Measurements from ENCODE around the gene ITGBL1. TPM values are rescaled to one million over a fixed set of nuclear protein-coding genes. Genes with fewer than 3 reads are reported as not detected.

ITGBL1 gene
- total and polyA plus RNA-seq, 8 donors: 0.53 to 36.6 (median 4.8) TPM; not detected in 1

DNA sequence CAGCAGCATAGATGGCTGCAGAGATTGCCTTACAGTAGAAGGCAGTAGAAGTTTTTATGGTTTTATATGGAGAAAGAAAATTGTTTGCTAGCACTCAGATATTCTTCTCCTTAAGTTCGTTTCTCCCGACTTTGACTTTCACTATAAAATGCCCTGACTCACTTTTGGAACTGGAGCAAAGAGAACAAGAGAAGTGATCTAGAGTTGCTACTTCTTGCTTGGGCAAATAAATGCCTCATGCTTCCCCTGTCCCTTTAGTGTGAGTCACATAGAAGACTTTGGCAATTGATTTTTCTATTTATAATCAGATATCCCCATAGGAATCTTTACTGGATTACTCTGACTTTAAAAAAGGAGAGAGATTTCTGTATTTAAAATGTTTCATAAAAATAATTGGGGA, 46.9 kb downstream of the ITGBL1 start:
- intact Hi-C loops (cut with DNase I; ENCODE audit: low total_unique reads): no loop called here
- TF ChIP-seq POLR2AphosphoS5 (IDR thresholded peaks at IDR 0.05) (no peak), POLR2A (IDR thresholded peaks at IDR 0.05) (no peak), EP300 (IDR thresholded peaks at IDR 0.05) (no peak)
- TF ChIP-seq, protein P1, sequence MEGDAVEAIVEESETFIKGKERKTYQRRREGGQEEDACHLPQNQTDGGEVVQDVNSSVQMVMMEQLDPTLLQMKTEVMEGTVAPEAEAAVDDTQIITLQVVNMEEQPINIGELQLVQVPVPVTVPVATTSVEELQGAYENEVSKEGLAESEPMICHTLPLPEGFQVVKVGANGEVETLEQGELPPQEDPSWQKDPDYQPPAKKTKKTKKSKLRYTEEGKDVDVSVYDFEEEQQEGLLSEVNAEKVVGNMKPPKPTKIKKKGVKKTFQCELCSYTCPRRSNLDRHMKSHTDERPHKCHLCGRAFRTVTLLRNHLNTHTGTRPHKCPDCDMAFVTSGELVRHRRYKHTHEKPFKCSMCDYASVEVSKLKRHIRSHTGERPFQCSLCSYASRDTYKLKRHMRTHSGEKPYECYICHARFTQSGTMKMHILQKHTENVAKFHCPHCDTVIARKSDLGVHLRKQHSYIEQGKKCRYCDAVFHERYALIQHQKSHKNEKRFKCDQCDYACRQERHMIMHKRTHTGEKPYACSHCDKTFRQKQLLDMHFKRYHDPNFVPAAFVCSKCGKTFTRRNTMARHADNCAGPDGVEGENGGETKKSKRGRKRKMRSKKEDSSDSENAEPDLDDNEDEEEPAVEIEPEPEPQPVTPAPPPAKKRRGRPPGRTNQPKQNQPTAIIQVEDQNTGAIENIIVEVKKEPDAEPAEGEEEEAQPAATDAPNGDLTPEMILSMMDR (IDR thresholded peaks at IDR 0.05): no peak
- no peak overlapping the region for H3K4me3 ChIP-seq

DNA sequence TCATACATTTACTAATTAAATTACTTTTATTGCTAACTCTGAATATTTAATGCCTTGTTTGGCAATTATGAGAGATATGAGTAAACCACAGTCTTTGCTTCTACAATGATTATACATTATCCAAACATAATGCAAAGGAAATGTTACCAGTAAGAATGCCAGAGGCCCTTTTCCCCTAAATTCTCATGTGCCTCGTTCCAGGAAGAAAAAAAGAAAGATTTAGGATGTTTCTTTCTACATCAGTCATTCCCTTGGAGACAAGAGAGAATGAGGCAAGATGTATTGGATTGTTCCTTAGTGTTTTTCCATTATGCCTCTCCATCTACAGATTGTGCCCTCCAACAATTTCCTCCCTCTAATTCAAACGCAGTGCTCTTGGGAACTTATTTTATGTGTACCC, 50.1 kb downstream of the ITGBL1 start:
- H3K4me1 ChIP-seq: no peaks in the 10 kb centered on the region
- DNase-seq: no peak
- 47 to 69% (median 59%) methylated on average over 2 of the region's 2 CpGs for WGBS, 5 donors
- H3K9me3 ChIP-seq: no peaks in the 10 kb centered on the region
- no peak overlapping the region for H3K4me3 ChIP-seq
- intact Hi-C loops (cut with DNase I; ENCODE audit: low total_unique reads): no loop called here
- H3K36me3 ChIP-seq: no peaks in the 10 kb centered on the region
- H3K27ac ChIP-seq: no peak overlapping the region
- TF ChIP-seq, protein P1 (IDR thresholded peaks at IDR 0.05): no peak
- TF ChIP-seq POLR2AphosphoS5 (IDR thresholded peaks at IDR 0.05): no peak
- no peak for TF ChIP-seq EP300 (IDR thresholded peaks at IDR 0.05)
- TF ChIP-seq POLR2A (IDR thresholded peaks at IDR 0.05): no peak
- H3K27me3 ChIP-seq: no peaks in the 10 kb centered on the region

More for the DNA sequence above, 46.9 kb downstream of the ITGBL1 start:
- Histone ChIP-seq H3K27me3 (no peaks in the 10 kb centered on the region), H3K36me3 (no peaks in the 10 kb centered on the region), H3K9me3 (no peaks in the 10 kb centered on the region), H3K4me1 (no peaks in the 10 kb centered on the region), H3K27ac (no peak overlapping the region)
- 78 to 88% (median 84%) methylated on average over 2 of the region's 2 CpGs for WGBS, 5 donors
- no peak for DNase-seq

DNA sequence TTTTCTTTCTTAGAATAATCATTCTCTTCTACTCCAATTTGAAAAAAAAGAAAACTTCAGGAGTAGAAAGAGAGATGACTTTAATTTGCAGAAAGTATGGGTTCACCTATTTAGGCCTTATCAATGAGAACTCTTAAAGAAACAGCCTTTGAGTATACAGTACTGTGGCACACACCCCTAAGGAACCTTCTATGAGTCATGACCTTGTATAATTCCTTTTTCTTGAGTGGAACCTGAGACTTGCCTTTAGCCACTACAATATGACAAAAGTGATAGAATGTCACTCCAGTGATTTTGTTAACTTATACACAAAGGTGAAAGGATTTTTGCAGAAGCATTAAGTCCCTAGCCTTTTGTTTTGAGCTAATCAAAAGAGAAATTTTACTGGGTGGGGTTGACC, 58.7 kb downstream of the ITGBL1 start:
- Histone ChIP-seq H3K4me3 (no peak overlapping the region), H3K4me1 (no peaks in the 10 kb centered on the region), H3K27ac (no peak overlapping the region), H3K9me3 (no peaks in the 10 kb centered on the region), H3K27me3 (no peaks in the 10 kb centered on the region), H3K36me3 (no peaks in the 10 kb centered on the region)
- no peak for DNase-seq
- intact Hi-C loops (cut with DNase I; ENCODE audit: low total_unique reads): no loop called here
- TF ChIP-seq, protein P1 (IDR thresholded peaks at IDR 0.05): no peak
- no peak for TF ChIP-seq POLR2AphosphoS5 (IDR thresholded peaks at IDR 0.05)
- no peak for TF ChIP-seq POLR2A (IDR thresholded peaks at IDR 0.05)
- no peak for TF ChIP-seq EP300 (IDR thresholded peaks at IDR 0.05)

DNA sequence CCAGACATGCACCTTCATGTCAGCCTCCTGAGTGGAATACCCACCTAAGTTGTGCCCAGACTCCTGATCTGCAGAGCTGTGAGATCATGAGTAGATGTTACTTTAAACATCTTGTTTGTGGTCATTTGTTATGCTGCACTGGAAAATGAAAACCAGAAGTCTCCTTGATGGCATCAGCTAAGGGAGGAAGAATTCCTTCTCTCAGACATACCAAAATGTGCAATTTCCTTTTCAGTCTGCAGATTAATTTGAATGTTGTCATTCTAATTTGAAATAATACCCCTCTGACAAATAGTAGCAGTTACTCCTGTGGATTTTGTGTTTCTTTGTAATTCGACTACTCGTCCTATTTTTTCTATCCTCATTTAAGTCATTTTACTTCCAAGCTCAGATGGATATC, 59.3 kb downstream of the ITGBL1 start:
- TF ChIP-seq POLR2AphosphoS5 (IDR thresholded peaks at IDR 0.05): no peak
- TF ChIP-seq, protein P1 (IDR thresholded peaks at IDR 0.05): no peak
- TF ChIP-seq POLR2A (IDR thresholded peaks at IDR 0.05): no peak
- no peak for TF ChIP-seq EP300 (IDR thresholded peaks at IDR 0.05)
- H3K27ac ChIP-seq: no peak overlapping the region
- H3K4me3 ChIP-seq: no peak overlapping the region
- 84 to 97% (median 92%) methylated on average over 2 of the region's 2 CpGs for WGBS, 5 donors
- intact Hi-C loops (cut with DNase I; ENCODE audit: low total_unique reads): no loop called here
- H3K27me3 ChIP-seq: no peaks in the 10 kb centered on the region
- H3K4me1 ChIP-seq: no peaks in the 10 kb centered on the region
- no peaks in the 10 kb centered on the region for H3K36me3 ChIP-seq
- DNase-seq: no peak
- no peaks in the 10 kb centered on the region for H3K9me3 ChIP-seq

Measured in stomach (tissue), 9 donors.